GM18907 (cell line): Measurements from ENCODE around the gene FRS3.
A peak's percentile ranks its signal among the peaks of the same experiment; 100 is the strongest.

Experiments
- ATAC-seq: cut with Tn5 transposase; IDR thresholded peaks from one replicate; pipeline ENCODE4 v1.9.1; 2021; ENCODE audit warnings: mild to moderate bottlenecking, moderate library complexity; ENCODE audit not compliant: unreplicated experiment

FRS3 gene

GRCh38 chr6:41791305-41791704 lies 11.6 kb upstream of the FRS3 start:
- no peak for ATAC-seq

GRCh38 chr6:41790045-41790444 lies 10.3 kb upstream of the FRS3 start:
- no peak for ATAC-seq

DNA sequence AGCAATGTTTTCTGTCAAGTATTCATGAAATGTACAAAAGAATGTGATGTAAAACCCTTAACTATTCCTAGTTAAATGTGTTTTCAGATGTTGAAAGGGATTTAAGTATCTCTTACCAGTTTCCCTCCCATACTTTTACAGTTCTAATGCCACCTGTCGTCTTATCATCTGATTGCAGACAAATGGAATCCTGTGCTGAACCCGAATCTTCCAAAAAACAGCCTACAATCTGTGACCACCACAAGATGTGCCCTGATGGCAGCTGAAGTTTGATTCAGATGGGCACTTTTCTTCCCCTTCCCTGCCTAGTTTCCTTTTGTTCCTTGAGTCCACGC lies 9.7 kb upstream of the FRS3 start:
- no peak for ATAC-seq

GRCh38 chr6:41787219-41787917 lies 7.7 kb upstream of the FRS3 start, which contains the start of gene TOMM6:
Gene TOMM6 (plus strand): TSS chr6:41787694. CDS start chr6:41787698, 4 bp downstream.
- ATAC-seq = peak; percentile 79

DNA sequence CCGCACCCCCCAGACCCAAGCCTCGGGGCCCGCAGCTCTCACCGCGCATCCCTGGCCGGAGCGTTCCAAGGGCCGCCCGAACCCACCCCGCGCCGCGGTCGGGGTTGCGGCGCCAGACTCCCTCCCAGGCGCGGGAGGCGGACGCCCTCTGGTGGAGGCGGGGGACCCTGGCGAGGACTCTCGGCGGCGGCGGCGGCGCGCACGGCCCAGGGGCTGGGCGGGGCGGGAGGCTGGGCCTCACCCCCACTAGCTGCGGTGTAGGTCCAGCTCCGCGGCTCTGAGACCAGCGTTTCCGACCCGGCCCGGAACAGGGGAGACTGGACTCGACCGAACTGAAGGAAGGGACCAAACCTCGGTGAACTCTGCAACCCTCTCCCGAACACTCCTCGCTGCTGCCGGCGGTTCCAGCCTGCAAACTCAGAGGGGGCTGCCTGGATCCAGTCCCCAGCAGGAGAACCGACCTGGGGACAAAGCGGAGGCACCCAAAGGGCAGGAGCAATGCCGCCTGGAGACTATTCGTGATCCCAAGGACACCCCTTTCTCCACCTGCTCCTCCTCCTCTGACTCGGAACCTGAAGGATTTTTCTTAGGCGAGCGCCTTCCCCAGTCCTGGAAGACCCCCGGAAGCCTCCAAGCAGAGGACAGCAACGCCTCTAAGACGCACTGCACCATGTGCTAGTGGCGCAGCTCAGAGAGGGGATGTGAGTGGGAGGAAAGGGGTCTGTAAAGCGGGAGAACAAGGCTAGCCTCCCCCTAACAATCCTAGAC lies 6.9 kb upstream of the FRS3 start:
- ATAC-seq = peak; percentile 55

DNA sequence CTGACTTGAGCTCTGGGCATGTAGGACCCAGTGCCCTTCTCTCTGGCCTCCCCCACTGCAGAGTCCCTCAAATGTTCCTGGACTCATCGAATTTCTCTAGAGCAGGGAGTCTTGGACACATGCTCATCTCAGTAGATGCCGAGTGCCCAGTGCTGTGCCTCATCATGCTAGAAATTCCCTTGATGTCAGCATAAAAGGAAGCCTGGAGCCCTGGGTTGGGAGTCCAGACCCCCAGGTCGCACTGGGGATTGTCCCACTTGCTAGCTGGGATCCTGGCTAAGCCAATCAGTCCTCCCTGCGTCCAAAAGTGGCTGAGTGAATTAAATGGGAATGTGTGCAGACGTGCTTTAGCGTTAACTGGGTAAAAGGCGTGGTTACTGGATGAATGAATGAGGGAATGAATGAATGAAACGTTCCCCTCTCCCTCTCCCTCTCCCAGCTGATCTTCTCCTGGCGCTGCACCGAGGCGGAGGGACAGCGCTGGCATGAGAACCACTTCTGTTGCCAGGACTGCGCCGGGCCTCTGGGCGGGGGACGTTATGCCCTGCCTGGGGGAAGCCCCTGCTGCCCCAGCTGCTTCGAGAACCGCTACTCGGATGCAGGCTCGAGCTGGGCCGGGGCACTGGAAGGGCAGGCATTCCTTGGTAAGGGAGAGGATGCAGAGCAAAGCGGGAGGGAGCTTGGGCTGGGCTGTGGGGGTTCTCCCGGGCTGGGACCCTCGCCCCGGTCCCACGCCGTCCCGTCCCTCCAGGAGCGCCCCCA lies 6.2 kb upstream of the FRS3 start:
- no peak for ATAC-seq

- ATAC-seq = no peak
These were observed 5.6 kb upstream of the FRS3 start for GRCh38 chr6:41785254-41785653.

DNA sequence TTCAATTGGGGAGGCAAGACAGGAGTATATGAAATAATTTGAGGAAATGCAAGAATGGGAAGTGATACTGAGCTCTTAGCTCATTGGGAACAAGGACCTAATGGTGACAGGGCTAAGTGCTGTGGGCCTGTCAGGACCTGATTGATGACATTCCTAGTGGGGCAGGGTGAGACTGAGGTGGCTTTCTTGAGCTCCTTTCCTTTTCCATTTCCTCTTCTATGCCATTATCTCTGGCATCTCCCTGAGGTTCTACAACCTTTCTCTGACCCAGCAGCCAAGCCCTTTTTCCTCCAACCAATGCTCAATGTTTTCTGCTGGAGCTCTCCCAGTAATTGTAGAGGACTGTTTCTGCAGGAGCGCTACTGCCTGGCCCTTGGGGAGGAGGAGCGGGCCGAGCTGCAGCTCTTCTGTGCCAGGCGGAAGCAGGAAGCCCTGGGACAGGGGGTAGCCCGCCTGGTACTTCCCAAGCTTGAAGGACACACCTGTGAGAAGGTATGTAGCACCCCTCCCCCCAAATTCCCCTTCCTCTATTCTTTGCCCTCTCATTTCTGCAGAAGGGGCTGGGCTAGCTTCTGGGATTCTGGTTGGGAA lies 5.0 kb upstream of the FRS3 start:
- ATAC-seq = no peak

DNA sequence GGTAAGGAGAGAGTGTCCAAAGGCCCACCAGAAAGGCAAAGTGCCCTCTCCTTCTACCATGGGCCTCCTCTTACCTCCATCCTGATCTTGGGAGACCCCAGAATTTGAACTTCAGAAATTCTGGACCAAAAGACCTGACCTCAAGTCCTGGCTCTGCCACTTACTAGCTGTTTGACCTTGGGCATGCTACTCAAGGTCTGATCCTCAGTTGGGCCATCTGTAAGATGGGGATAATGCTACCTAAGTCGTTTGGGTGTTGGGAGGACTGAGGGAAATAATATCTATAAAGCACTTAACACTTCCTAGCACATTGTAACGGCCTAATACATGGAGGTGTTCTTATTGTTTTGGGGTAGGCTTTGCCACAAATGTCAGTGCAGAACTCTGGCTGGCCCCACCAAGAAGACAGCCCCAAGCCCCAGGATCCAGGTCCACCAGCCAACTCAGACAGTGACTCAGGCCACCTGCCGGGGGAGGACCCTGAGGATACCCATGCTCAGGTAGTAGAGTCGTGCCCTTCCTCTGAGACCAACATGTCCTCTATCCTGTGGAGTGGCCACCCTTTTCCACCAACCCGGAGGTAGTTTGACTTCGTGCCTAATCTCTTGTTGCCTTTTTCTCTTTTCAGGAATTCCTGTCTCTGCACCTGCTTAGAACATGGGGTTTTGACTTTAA lies 3.5 kb upstream of the FRS3 start:
- ATAC-seq = no peak

GRCh38 chr6:41781366-41781730 lies 1.6 kb upstream of the FRS3 start:
- no peak for ATAC-seq

- ATAC-seq = no peak
These were observed 1.1 kb upstream of the FRS3 start, which contains the start of gene PRICKLE4 for GRCh38 chr6:41780551-41781365. Gene PRICKLE4 (plus strand): TSS chr6:41780782. CDS start chr6:41783474, 2,692 bp downstream.

DNA sequence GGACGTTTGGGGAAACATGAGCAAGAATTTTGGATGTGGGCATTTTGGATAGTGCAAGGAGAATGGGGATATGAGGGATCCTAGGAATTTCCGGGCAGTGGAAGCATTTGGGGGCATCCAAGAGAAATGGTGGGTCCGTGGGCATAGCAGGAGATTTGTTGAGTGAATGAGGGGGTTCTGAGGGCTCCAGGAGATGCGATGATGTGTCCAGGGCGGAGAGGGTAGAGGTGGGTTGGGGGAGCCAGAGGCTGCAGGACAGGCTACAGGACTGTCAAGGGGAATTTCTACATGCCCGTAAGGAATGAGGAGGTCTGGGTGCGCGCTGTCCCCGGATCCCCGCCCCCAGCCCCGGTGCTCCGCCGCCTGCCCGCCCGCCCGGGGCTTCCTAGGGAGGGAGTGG lies 364 bp downstream of the FRS3 start:
- peak; percentile 18 for ATAC-seq

DNA sequence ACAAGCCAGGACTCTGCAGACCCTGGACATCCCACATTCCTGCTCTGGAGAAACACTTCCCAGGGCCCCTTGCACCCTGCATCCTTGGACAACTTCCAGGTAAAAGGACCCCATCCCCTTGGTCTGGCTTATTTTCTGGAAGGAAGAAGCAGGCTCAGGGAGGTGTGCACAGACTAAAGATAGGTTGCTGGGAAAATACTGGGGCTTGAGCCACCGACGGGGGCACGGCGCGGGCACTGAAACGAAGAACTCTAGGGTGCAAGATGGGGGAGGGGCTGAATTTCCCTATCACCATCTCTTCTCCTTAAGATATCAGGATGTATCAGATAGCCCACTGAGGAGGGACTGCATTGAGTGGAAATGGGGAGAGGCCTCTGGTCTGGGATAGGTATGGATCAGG lies 805 bp downstream of the FRS3 start:
- ATAC-seq = no peak

DNA sequence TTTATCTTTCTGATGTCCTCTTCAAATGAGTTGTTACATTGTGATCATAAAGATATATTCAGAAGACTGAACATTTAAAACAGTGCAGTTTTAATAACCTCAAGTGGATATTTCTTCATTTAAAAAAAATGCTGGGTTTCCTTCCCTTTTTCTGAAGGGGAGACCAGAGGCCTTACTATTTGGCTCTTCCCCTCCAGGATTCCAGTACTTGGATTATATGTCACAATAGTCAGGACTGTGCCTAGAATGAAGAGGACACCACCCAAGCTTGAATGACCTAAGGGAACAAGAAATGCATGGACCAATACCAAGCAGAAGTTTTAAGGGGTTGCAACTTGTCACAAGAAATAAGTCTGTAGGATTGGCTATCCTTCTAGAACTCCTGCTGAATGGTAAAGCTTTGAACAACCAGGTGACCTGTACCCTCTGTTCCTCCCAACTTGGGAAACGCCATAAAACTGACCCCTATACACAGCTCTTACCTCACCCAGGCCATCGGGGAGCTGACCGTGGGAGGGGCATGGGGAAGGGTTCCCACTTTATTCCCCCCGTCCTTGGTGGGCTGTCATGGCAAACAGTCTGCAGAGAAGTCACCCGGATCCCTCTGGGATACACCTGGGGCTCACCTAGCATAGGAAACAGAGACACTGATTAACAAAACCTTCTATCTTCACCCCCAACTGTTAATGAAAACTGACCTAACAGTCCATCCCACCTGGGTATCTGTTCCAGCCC lies 2.0 kb downstream of the FRS3 start:
- ATAC-seq = no peak

DNA sequence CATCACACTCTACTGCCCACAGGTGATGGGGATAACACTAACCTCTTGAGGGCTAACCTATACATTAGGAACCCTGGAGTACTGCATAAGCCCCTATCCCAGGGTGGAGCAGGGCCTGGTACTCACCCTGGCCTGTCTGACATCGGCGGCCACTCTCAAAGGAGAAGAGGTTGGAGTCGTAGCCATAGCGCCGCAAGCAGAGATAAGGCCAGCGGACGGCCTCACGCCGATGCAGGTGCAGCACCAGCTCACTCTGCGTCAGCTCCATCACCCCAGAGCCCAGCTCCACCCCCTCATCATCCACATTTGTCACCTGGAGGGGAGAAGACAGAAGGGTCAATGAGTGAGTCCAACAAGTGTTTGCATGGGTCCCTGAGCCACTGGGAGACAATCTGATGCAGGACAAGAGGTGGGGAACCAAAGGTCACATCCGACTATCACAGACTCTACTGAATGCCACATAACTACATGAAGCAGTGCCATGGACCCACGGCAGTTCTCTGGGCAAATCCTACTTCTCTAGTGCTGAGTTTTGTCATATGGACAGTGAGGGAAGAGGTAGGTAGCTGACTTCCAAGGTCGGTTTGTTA lies 4.3 kb downstream of the FRS3 start:
- no peak for ATAC-seq

- ATAC-seq = no peak
These were observed 4.9 kb downstream of the FRS3 start for GRCh38 chr6:41774841-41775240.

- ATAC-seq = no peak
These were observed 8.4 kb downstream of the FRS3 start for GRCh38 chr6:41771058-41771983.
